Cerebellar nuclear complex (tissue), 1 donor: ENCODE results near the gene CUBN.

Experiments used
- DNase-seq, 2 experiments: peaks; one replicate each; lab custom pipeline; 2025; lab: John Stamatoyannopoulos, UW

CUBN gene

GRCh38 chr10:16987976-16988610 is 141.5 kb downstream of the CUBN start:
- no peak for DNase-seq

DNA sequence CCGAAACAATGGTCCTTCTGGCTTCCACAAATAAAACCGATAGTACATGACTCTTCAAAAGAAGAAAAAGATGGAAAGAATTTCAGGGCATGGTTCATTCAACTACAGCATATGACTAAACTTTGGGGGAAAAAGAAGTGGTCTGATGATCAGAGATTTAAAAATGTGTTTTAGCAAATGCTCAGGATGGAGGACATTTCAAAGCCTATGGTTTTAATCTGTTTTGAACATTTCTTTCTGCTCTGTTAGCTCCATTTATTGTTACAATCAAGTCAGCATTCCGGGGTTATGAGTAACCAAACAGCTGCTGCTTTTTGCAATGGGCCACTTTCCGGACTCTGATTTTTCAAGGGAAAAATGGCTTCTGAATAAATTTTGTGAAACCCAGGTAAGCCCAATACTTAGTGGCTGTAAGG is 142.4 kb downstream of the CUBN start:
- no peak for DNase-seq

GRCh38 chr10:16986406-16987205 is 143.0 kb downstream of the CUBN start:
- no peak for DNase-seq

DNA sequence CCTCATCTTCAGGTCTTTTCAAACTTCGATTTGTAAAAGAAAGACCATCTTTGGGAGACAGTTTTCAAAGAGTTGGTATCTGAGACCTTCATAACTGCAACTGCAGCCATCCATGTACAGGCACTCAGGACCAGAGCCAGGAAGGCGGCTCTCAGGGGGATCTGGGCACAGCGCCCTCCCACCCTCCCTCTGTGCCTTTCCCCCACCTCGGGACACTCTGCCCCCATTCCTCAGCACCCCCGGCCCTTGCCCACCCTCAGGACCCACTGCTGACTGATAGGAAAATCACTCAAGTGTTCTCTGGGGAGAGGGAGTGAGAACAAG is 143.6 kb downstream of the CUBN start:
- DNase-seq = no peak

DNA sequence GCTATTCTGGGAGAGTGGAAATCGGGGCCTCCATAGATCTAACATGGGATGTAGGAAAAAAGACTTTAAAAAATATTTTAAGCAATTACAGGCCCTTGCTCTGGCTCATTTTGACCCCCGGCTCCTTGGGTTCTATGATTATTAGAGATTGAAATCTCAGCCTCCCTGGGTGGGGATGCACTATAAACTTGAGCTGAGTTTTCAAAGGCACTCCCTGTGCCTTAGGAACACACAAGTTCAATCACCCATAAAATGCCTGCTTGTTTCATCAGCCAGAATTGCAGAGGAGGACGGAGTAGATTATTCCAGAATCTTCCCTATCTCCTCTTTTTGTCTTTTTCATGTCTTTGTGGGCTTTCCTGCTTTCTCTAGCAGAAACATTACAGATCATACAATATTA is 145.4 kb downstream of the CUBN start:
- DNase-seq = no peak

DNA sequence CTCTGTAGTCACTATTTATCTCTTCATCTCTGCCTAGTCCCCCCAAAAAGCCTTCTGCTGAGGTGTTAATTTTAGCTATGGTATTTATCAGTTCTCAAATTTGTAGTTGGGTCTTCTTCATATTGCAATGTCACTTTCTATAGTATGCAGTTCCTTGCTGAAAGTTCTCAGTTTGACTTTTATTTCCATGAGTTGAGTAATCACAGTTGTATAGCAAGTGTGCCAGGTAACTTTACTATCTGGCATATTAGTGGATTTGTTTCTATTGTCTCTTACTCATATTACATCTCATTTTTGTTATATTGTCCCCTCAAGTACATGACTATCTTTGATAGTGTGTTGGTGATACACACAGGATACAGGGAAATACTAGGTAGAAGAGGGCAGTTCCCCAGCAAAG is 152.8 kb downstream of the CUBN start:
- DNase-seq = no peak

- DNase-seq = no peak
Observed at GRCh38 chr10:16975188-16975587, 154.4 kb downstream of the CUBN start.

GRCh38 chr10:16968416-16969041 is 161.1 kb downstream of the CUBN start:
- no peak for DNase-seq

DNA sequence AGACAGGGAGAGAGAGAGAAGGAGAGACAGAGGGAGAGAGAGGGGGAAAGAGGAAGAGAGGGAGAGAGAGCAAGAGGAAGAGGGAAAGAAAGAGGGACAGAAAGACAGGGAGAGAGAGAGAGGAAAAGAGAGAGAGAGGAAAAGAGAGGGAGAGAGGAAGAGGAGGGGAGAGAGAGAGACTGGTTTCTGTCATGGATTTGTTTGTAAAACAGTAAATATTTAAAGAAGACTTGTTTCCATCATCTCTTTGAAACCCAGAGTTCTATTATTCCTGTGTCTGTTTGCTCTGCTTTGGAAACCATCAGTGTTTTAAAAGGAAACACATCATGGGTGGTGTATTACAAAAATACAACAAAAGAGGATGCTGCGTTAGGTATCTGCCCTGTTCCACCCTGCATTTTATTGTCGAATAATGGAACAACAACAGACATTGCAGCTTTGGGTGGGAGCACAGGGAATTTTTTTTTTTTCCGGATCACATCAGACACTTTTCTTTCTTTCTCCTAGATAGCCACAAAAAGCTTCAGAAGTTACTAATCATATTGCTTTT is 161.7 kb downstream of the CUBN start:
- DNase-seq = no peak

- DNase-seq = no peak
Observed at GRCh38 chr10:16966991-16967865, 162.4 kb downstream of the CUBN start.

GRCh38 chr10:16965740-16966447 is 163.7 kb downstream of the CUBN start:
- no peak for DNase-seq

DNA sequence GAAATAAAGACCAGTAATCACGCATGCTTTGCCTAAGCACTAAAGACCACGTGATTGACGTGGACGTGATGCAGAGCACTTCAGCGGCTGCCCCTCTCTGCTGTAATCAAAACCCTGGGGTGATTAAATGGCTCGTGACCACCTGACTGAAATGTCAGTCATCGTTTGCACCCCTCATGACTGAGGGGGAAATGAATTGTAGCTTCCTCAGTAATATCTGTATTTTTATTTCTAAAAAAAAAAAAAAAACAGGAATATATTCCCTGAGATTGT is 164.3 kb downstream of the CUBN start:
- no peak for DNase-seq

- DNase-seq = no peak
Observed at GRCh38 chr10:16964576-16965343, 164.9 kb downstream of the CUBN start.

GRCh38 chr10:16960551-16960950 is 169.1 kb downstream of the CUBN start:
- no peak for DNase-seq

DNA sequence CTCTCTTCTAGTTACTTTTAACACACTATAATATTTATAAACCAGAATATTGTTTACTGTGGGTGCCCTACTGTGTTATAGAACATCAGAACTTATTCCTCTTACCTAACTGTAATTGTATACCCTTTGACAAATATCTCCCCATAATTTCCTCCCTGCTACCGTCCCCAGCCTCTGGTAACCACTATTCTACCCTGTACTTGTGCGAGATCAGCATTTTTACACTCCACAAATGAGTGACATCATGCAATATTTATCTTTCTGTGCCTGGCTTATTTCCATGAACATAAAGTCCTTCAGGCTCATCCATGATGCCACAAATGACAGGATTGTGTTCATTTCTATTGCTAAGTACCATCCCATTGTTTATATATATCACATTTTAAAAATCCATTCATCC is 172.6 kb downstream of the CUBN start:
- DNase-seq = no peak

DNA sequence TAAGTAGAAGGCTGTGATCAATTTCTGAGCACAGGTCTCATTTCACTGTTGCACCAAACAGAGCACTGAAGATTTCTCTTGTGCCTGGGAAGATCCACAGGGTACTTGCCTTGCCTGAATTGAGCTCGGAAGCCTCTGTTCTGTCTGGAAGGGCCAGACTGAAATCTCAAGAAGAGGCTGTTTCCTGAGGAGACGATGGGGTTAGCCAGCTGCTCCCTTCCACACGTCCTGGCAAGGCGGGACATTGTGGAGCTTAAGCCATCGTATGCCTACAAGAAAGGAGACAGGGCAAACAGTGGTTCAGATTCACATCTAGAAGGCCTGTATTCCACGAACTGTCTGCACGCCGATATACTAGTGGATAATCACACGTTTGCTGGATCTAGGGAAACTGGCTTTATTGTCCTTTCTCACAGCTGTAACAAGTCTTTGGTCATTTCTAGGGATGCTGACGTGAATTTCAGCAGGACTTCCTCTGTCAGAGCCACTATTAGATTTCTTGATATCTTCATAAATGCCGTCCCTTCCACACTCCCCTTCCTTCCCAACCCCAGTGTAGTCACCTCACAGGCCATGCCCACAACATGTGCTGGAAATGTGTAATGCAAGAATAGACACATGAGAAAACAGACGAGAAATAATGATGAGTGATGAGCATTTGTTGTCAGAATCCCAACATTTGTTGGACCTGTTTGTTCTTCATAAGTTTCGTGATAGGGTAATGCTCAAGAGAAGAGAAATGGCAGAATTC is 175.2 kb downstream of the CUBN start:
- DNase-seq = no peak

DNA sequence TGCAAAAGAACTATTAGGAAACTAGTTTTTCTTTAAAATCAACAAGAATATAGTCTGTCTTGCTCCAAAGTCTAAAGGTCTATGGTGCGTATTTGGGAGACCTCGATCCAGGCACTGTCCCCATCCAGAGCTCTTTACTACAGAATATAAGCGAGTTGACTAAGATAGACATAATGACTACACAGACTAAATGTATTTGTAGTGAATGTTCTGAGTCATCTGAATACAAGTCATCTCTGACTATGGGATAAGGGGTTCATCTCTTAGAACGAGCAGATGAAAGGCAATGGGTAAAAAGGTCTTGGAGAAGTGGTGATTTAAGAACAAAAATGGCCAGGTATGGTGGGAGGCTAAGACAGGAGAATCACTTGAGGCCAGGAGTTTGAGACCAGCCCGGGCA is 176.3 kb downstream of the CUBN start:
- no peak for DNase-seq

DNA sequence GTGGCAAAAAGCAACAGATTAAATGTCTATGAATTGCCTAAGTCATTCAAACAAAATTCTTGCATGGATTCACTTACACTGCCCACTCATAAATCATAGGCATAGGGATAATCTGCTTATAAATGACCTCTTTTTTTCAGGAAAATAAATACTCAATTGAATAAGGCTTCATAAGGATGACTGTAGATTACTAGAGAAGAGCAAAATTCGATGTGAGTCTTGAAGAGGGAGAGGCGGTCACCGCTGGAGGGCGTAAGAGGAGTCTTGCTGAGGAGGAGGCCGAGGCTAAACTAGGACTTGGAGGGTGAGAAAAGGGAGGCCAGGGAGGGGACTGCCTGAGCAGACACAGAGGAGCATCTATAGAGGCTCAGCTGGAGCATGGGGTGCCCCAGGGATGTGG is 177.0 kb downstream of the CUBN start:
- no peak for DNase-seq

- DNase-seq = no peak
Observed at GRCh38 chr10:16952080-16952479, 177.5 kb downstream of the CUBN start.
